ENCODE measurements around the gene CDC42SE1. TPM values are rescaled to one million over a fixed set of nuclear protein-coding genes. Genes with fewer than 3 reads are reported as not detected.

Gene CDC42SE1
- total and polyA plus RNA-seq, 9 of the 15 experiments (the other 6 are each of a cell fraction or from before 2014, with no cell fraction given) = 78.1 to 189 (median 114) TPM

DNA sequence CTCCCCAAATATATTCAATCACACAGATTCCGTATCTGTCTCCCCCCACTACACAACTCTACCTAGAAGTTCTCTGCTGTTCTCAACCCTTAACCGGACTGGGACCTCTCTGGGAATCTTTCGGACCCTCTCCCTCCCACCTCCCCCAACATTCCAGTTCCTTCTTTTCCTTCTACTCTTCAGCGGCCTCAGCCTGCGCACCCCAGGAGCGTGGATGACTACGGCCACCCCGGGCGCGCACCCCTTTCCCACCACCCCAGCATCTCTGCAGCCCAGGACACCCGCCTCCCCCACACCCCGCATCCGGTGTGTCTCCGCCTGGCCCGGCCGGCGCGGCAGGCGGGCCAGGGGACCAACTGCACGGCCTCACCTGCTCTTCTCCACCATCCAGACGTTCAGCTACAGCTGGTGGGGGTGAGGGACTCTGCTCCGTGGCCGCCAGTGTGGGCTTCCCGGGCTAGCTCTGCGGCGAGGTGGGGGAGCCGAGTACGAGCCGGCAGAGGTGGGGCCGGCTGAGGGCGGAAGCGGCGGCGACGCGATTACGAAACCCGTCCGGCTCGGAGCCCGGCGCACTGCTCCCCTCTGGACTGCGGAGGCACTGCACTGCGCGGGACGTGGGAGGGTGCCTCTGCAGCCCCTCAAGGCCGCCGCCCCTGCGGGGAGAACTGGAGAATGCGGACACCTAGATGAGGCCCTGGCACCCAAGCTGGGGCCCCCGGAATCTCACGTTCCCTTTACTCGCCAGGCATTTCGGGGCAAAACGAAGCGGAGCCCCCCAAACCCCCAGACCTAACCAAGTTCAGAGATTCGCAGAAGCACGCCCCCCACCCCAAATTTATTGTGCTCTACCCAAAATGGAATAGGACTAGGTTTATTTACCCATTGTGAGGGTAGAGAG, at the start of gene CDC42SE1 (continued):
- TF ChIP-seq, protein P1, sequence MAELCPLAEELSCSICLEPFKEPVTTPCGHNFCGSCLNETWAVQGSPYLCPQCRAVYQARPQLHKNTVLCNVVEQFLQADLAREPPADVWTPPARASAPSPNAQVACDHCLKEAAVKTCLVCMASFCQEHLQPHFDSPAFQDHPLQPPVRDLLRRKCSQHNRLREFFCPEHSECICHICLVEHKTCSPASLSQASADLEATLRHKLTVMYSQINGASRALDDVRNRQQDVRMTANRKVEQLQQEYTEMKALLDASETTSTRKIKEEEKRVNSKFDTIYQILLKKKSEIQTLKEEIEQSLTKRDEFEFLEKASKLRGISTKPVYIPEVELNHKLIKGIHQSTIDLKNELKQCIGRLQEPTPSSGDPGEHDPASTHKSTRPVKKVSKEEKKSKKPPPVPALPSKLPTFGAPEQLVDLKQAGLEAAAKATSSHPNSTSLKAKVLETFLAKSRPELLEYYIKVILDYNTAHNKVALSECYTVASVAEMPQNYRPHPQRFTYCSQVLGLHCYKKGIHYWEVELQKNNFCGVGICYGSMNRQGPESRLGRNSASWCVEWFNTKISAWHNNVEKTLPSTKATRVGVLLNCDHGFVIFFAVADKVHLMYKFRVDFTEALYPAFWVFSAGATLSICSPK (IDR thresholded peaks at IDR 0.05; ENCODE audit: borderline replicate concordance) = no peak
- no peak for TF ChIP-seq GATA2 (CRISPR knock-in tag; IDR thresholded peaks at IDR 0.05)
- TF ChIP-seq STAG1 (CRISPR knock-in tag; IDR thresholded peaks at IDR 0.05; ENCODE audit: borderline replicate concordance) = 0 out of 2 replicates have a peak, but pooled peaks have one; percentile 46
- TF ChIP-seq, protein P2, sequence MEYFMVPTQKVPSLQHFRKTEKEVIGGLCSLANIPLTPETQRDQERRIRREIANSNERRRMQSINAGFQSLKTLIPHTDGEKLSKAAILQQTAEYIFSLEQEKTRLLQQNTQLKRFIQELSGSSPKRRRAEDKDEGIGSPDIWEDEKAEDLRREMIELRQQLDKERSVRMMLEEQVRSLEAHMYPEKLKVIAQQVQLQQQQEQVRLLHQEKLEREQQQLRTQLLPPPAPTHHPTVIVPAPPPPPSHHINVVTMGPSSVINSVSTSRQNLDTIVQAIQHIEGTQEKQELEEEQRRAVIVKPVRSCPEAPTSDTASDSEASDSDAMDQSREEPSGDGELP (CRISPR knock-in tag; IDR thresholded peaks at IDR 0.05; ENCODE audit: borderline replicate concordance) = peak; percentile 94
- TF ChIP-seq SREBF1 (IDR thresholded peaks at IDR 0.05; ENCODE audit: borderline replicate concordance, low read depth, low read length) = no peak
- no peak for TF ChIP-seq ZC3H11A (IDR thresholded peaks at IDR 0.05; ENCODE audit: low read depth, low read length)
- no peak for TF ChIP-seq ZNF584 (CRISPR knock-in tag; IDR thresholded peaks at IDR 0.05; ENCODE audit: low read depth)
- TF ChIP-seq ZNF408 (CRISPR knock-in tag; IDR thresholded peaks at IDR 0.05; ENCODE audit: low read depth) = no peak
- TF ChIP-seq SRF (CRISPR knock-in tag; IDR thresholded peaks at IDR 0.05) = 0 out of 4 replicates have a peak, but pooled peaks of 1 of the 2 experiments have one; percentile 12
- no peak for TF ChIP-seq HDGF (IDR thresholded peaks at IDR 0.05)
- no peak; a peak in 3 of 4 replicates for TF ChIP-seq RCOR1 (IDR thresholded peaks at IDR 0.05; ENCODE audit: borderline replicate concordance in 1 of 2, low read depth in 2 of 2, low read length in 2 of 2)
- TF ChIP-seq TBP (optimal IDR thresholded peaks at IDR 0.05; ENCODE audit: low read depth, low read length) = peak; percentile 70
- TF ChIP-seq, protein P3, sequence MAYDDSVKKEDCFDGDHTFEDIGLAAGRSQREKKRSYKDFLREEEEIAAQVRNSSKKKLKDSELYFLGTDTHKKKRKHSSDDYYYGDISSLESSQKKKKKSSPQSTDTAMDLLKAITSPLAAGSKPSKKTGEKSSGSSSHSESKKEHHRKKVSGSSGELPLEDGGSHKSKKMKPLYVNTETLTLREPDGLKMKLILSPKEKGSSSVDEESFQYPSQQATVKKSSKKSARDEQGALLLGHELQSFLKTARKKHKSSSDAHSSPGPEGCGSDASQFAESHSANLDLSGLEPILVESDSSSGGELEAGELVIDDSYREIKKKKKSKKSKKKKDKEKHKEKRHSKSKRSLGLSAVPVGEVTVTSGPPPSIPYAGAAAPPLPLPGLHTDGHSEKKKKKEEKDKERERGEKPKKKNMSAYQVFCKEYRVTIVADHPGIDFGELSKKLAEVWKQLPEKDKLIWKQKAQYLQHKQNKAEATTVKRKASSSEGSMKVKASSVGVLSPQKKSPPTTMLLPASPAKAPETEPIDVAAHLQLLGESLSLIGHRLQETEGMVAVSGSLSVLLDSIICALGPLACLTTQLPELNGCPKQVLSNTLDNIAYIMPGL (CRISPR knock-in tag; IDR thresholded peaks at IDR 0.05) = peak; percentile 80
- TF ChIP-seq MAFF (IDR thresholded peaks at IDR 0.05; ENCODE audit: low read length) = no peak
- peak; percentile 51; the same call in 1 of the 2 replicates for TF ChIP-seq MYC (IDR thresholded peaks at IDR 0.05; ENCODE audit: low read depth, low read length)
- no peak; the same call in 1 of the 2 replicates for TF ChIP-seq MYC (CRISPR knock-in tag; IDR thresholded peaks at IDR 0.05; ENCODE audit: borderline replicate concordance, low read depth)
- no peak for TF ChIP-seq XRCC3 (IDR thresholded peaks at IDR 0.05)
- peak; percentile 80 for TF ChIP-seq CTBP1 (IDR thresholded peaks at IDR 0.05; ENCODE audit: borderline replicate concordance)
- no peak for TF ChIP-seq SNRNP70 (optimal IDR thresholded peaks at IDR 0.05; ENCODE audit: low read depth, low read length)
- TF ChIP-seq, protein P4, sequence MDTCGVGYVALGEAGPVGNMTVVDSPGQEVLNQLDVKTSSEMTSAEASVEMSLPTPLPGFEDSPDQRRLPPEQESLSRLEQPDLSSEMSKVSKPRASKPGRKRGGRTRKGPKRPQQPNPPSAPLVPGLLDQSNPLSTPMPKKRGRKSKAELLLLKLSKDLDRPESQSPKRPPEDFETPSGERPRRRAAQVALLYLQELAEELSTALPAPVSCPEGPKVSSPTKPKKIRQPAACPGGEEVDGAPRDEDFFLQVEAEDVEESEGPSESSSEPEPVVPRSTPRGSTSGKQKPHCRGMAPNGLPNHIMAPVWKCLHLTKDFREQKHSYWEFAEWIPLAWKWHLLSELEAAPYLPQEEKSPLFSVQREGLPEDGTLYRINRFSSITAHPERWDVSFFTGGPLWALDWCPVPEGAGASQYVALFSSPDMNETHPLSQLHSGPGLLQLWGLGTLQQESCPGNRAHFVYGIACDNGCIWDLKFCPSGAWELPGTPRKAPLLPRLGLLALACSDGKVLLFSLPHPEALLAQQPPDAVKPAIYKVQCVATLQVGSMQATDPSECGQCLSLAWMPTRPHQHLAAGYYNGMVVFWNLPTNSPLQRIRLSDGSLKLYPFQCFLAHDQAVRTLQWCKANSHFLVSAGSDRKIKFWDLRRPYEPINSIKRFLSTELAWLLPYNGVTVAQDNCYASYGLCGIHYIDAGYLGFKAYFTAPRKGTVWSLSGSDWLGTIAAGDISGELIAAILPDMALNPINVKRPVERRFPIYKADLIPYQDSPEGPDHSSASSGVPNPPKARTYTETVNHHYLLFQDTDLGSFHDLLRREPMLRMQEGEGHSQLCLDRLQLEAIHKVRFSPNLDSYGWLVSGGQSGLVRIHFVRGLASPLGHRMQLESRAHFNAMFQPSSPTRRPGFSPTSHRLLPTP (IDR thresholded peaks at IDR 0.05; ENCODE audit: borderline replicate concordance, extremely low read depth, insufficient read length) = no peak

All from K562 (cell line).